Right renal pelvis (tissue), 4 donors: Measurements from ENCODE around the gene SCARF2. TPM values are rescaled to one million over a fixed set of nuclear protein-coding genes. Genes with fewer than 3 reads are reported as not detected.
"Not testable (repeated sequence)": the region's sequence is repeated elsewhere in the genome, so short reads cannot be mapped to it uniquely, and the experiment has no call there.

Experiments
- DNase-seq, 4 donors: peaks; one replicate each; pipeline ENCODE4 v3.0.0-alpha.2; 2013; ENCODE audit warnings: low read depth in 4 of 4, low spot score in 3 of 4, missing footprints in 1 of 4
- polyA plus RNA-seq, 4 donors: library from polyadenylated mRNA; unstranded; fragments of 120-200 nt; gene quantifications; one replicate each; pipeline ENCODE4 v1.2.1, GENCODE V29; 2013; ENCODE audit not compliant: insufficient read length in 4 of 4

The SCARF2 gene
- polyA plus RNA-seq, result 10 to 100 TPM; 16.3 to 25.5 (median 18.0) TPM

GRCh38 chr22:20437613-20438426 is at the start of gene SCARF2:
Gene SCARF2, minus strand, starts transcription at chr22:20437825. Its CDS starts 71 bp downstream, at chr22:20437754.
- no peak for DNase-seq

DNA sequence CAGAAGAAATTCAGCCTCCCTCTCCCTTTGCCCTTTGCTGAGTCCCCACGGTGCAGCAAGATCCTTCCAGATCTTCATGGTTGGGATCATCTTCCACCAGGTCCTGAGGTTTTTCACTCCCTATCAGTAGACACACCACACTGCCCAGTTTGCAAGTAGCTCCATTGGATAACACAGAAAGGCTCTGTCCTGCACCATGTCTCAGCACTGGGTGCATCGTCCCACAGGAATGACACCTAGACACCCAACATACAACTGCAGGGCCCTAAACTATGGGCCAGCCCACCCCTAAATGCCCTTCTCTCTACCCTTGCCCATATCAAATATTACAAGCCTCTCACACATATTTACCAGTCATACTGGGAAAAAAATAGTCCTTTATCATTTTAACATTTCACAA is 48.6 kb upstream of the SCARF2 start:
- no peak for DNase-seq

- no peak for DNase-seq
These were observed 47.5 kb upstream of the SCARF2 start for GRCh38 chr22:20484948-20485683.

GRCh38 chr22:20483771-20484170 is 46.1 kb upstream of the SCARF2 start:
- no peak for DNase-seq

DNA sequence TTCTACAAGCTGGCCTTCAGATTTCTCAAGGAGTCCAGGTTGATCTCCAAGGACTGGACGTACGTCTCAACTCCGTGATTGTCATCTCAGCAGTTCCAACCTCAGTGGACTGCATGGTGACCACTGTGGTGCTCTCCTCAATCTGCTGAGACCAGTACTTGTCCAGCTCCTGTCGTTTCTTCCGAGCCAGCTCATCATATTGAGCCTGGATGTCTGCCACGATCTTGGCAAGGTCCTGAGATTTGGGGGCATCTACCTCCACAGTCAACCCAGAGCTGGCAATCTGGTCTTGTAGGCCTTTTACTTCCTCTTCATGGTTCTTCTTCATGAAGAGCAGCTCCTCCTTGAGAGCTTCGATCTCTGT is 45.5 kb upstream of the SCARF2 start:
- DNase-seq, result not testable (repeated sequence)

GRCh38 chr22:20479612-20480196 is 42.1 kb upstream of the SCARF2 start:
- DNase-seq, result no peak

GRCh38 chr22:20478059-20478458 is 40.4 kb upstream of the SCARF2 start:
- not testable (repeated sequence) for DNase-seq

GRCh38 chr22:20475569-20475968 is 37.9 kb upstream of the SCARF2 start:
- DNase-seq, result not testable (repeated sequence)

DNA sequence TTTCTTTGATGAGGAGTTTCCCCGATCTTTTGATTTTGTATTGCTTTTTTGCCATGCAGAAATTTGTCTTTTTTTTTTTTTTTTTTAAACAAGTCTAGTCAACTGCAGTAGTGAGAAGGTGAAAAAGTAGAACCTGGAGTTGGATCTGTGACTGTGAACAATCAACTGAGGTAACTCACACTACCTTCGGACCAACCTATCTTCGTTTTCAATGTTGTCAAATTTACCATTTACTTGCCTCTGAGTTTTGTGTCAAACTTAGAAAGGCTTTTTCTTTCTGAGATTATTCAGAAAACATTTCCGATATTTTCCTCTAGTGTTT is 37.5 kb upstream of the SCARF2 start:
- DNase-seq, result no peak

- DNase-seq, result no peak
These were observed 35.2 kb upstream of the SCARF2 start for GRCh38 chr22:20472629-20473442.

DNA sequence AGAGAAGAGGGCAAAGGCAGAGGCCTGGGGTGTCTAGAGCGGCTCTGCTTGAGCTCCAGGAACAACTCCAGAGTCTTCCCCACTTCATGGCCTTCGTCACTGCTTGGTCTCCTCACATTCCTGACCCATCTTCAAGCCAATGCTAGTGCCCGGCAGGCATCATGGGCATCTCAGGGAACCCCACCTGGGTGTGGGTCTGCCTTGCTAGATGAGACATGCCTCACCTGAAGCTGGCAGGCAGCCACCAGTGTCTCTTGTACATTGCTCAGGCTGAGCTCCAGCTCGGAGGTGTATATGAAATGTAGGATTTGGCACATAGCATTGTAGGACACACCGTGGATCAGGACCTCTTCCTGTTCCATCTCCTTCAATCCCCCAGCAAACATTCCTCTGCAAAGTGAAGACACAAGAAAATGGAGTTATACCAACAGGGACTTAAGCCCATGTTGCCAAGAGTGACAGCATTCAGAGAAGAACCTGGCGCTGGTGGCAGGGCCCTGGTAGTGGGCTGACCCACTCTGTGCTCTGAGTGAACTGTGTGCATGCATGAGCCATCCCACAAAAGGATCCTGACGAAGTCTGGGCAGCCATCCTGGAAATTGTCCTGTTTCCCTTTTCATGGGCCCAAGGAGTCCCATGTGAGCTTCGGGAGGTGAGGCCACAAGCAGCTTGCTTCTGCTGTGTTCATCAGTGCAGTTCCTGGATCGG is 33.7 kb upstream of the SCARF2 start:
- DNase-seq, result no peak

- DNase-seq, result not testable (repeated sequence)
These were observed 32.9 kb upstream of the SCARF2 start for GRCh38 chr22:20470525-20470924.

GRCh38 chr22:20469110-20469868 is 31.7 kb upstream of the SCARF2 start:
- DNase-seq, result no peak

DNA sequence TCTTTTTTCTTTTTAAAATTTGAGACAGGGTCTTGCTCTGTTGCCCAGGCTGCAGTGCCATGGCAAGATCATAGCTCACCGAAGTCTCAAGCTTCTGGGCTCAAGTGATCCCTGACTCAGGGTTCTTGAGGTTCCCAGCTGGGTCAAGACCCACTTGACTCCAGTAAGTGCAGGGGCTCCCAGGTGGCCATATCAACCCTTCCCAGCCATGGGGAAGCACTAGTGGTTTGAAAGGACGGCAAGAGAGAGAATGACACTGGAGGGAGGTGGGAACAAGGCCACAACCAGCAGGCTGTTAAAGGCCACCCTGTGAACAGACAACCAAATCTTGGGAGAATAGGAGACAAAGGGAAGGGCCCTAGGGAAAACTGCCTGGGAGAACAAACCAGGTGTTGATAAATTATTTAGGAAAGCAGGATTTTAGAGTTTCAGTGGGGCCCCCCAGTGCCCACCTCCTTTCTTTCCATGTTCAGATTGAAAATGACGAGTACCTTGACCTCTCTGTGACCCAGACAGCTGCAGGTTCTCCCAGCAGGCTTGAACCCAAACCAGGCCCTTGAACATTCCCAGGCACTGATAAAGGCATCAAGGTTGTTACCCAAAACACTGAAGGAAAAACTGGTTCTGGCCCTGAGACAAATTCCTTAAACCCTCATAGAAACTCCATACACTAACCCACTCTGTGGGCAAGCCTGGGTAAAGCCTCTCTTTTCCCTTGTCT is 29.2 kb upstream of the SCARF2 start:
- DNase-seq, result no peak

- DNase-seq, result no peak
These were observed 28.1 kb upstream of the SCARF2 start for GRCh38 chr22:20465759-20466077.

- DNase-seq, result no peak
These were observed 27.5 kb upstream of the SCARF2 start for GRCh38 chr22:20464912-20465758.

DNA sequence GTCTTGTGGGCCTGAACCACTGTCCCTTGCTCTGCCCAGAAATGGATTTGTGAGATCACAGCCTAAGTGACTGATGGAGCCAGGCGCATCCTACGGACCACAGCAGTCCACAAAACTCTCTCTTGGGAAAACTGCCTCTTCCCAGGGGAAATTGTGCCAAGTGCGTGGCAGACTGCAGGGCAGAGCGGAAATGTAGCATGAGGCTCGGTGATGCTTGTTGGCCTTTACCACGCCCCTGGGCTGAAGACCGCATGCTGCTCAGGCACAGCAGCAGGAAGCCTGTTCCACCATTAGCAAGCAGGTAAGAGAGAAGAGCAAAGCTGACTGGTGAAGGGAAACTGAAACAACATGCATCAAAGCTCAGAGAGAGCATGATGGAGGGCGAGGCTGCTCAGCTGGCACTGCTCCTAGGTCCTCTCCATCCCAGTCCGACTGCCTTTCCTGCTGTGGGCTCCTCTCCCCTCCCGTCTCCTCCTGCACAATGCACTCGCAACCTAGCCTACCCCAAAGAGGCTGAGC is 26.5 kb upstream of the SCARF2 start:
- DNase-seq, result no peak
